Endothelial cell of umbilical vein (primary cell): ENCODE data around the gene PPFIBP1. TPM values are rescaled to one million over a fixed set of nuclear protein-coding genes. Genes with fewer than 3 reads are reported as not detected.

Experiments
- BruUV-seq: library from RNA; stranded (reverse); fragments of 400-500 nt; replicated peaks from 2 replicates; lab custom pipeline; 2021; lab: Mats Ljungman, UMichigan
- CTCF ChIA-PET: fragments of 300-600, 350-600 bp; sonication (Branson Sonifier 250); formaldehyde crosslinking; loops from one replicate; lab custom pipeline; 2021; ENCODE audit warnings: antibody characterized with exemption, inconsistent platforms; lab: Charles Lee
- POLR2A ChIA-PET: fragments of 300-600, 350-600 bp; sonication (Branson Sonifier 250); formaldehyde crosslinking; loops from one replicate; lab custom pipeline; 2021; ENCODE audit warnings: antibody characterized with exemption, inconsistent platforms; lab: Charles Lee
- DNase-seq: peaks from one replicate; pipeline ENCODE4 v3.0.0-alpha.2; 2011; ENCODE audit warnings: low read depth, low spot score
- FAIRE-seq: peaks from 2 replicates; lab custom pipeline; 2011; peaks lifted over from hg19 to GRCh38; lab: Jason Lieb, UNC
- H2AFZ ChIP-seq: 2 replicates; pipeline ENCODE4 v1.6.0; 2012; ENCODE audit warnings: low read depth, low read length, control low read depth, inconsistent platforms
- H3K27ac ChIP-seq: 2 replicates; pipeline ENCODE4 v1.5.1; 2011; ENCODE audit warnings: low read depth, mild to moderate bottlenecking, control low read depth, low read length, moderate library complexity; ENCODE audit not compliant: insufficient read depth
- H3K27me3 ChIP-seq, 2 experiments: 2 replicates each; pipeline versions ENCODE4 v1.6.0 to v1.6.1; 2011; ENCODE audit warnings: low read length in 2 of 2, mixed read lengths in 1 of 2; ENCODE audit not compliant: control insufficient read depth in 2 of 2, insufficient read depth in 2 of 2
- H3K36me3 ChIP-seq, 2 experiments: 2 replicates in 1 of 2; 3 replicates in 1 of 2; pipeline ENCODE4 v1.5.1; 2011; ENCODE audit warnings: low read length in 2 of 2, mild to moderate bottlenecking in 1 of 2, moderate library complexity in 1 of 2; ENCODE audit not compliant: control insufficient read depth in 2 of 2, insufficient read depth in 2 of 2; ENCODE audit errors: extremely low read depth in 1 of 2
- H3K4me1 ChIP-seq: 3 replicates; pipeline ENCODE4 v1.5.1; 2011; ENCODE audit warnings: mild to moderate bottlenecking, low read length; ENCODE audit not compliant: control insufficient read depth, insufficient read depth; ENCODE audit errors: extremely low read depth
- H3K4me2 ChIP-seq: 2 replicates; pipeline ENCODE4 v1.6.1; 2011; ENCODE audit warnings: low read length, control low read depth, mixed read lengths; ENCODE audit not compliant: insufficient read depth
- H3K4me3 ChIP-seq, 3 experiments: fragments of 200-600 bp in 1 of 3; sonication (generic), shearing (Covaris generic) in 1 of 3; replicated peaks in 1 of 3; 2 replicates each; pipeline ENCODE4 v1.5.1; 2011 to 2016; ENCODE audit warnings: control low read depth in 3 of 3, low read length in 3 of 3, mild to moderate bottlenecking in 2 of 3, inconsistent platforms in 1 of 3, low read depth in 1 of 3, moderate library complexity in 1 of 3; ENCODE audit not compliant: insufficient read depth in 1 of 3
- H3K79me2 ChIP-seq: 2 replicates; pipeline ENCODE4 v1.6.0; 2012; ENCODE audit warnings: low read length, inconsistent platforms; ENCODE audit not compliant: control insufficient read depth, insufficient read depth
- H3K9ac ChIP-seq: replicated peaks from 2 replicates; pipeline ENCODE3; 2011; ENCODE audit warnings: low read length, control low read depth; ENCODE audit not compliant: insufficient read depth; ENCODE audit errors: extremely low read depth
- H3K9me1 ChIP-seq: replicated peaks from 3 replicates; pipeline ENCODE4 v1.6.0; 2011; ENCODE audit warnings: mild to moderate bottlenecking, low read length; ENCODE audit not compliant: control insufficient read depth, insufficient read depth; ENCODE audit errors: extremely low read depth
- H3K9me3 ChIP-seq: replicated peaks from 2 replicates; pipeline ENCODE4 v1.5.1; 2012; ENCODE audit warnings: low read length, inconsistent platforms; ENCODE audit not compliant: control insufficient read depth, insufficient read depth
- H4K20me1 ChIP-seq: replicated peaks from 2 replicates; pipeline ENCODE3; 2011; ENCODE audit warnings: mild to moderate bottlenecking, low read length; ENCODE audit not compliant: control insufficient read depth, insufficient read depth; ENCODE audit errors: extremely low read depth
- EZH2 ChIP-seq: IDR thresholded peaks from 2 replicates; pipeline ENCODE4 v1.6.1; 2012; ENCODE audit warnings: borderline replicate concordance, low read depth, mild to moderate bottlenecking, moderate library complexity, low read length, inconsistent platforms; ENCODE audit not compliant: severe bottlenecking
- FOS ChIP-seq: IDR thresholded peaks from 2 replicates; pipeline ENCODE4 v1.6.1; 2011; ENCODE audit warnings: mild to moderate bottlenecking, low read length, moderate library complexity, borderline replicate concordance; ENCODE audit not compliant: insufficient read depth
- GATA2 ChIP-seq: IDR thresholded peaks from 2 replicates; pipeline ENCODE4 v1.7.0; 2011; ENCODE audit warnings: low read depth, mild to moderate bottlenecking, moderate library complexity, mixed read lengths, low read length; ENCODE audit not compliant: insufficient read length, insufficient read depth
- JUN ChIP-seq: IDR thresholded peaks from 2 replicates; pipeline ENCODE4 v1.6.1; 2011; ENCODE audit warnings: borderline replicate concordance, low read depth; ENCODE audit not compliant: insufficient read length, insufficient read depth
- MYC ChIP-seq: IDR thresholded peaks from one replicate; pipeline ENCODE4 v1.6.1; 2011; ENCODE audit warnings: mild to moderate bottlenecking, low read depth, low read length
- POLR2A ChIP-seq: IDR thresholded peaks from 2 replicates; pipeline ENCODE4 v1.6.1; 2012; ENCODE audit warnings: low read depth, mild to moderate bottlenecking, control low read depth, low read length
- POLR2AphosphoS5 ChIP-seq: IDR thresholded peaks from 2 replicates; pipeline ENCODE4 v1.6.1; 2012; ENCODE audit warnings: low read depth, mild to moderate bottlenecking, control low read depth, low read length, moderate library complexity; ENCODE audit not compliant: insufficient read depth
- dilution Hi-C: fragments of 300-500 bp; cut with MboI; formaldehyde crosslinking; loops from one replicate; pipeline ENCODE4 v1.15.0; 2019; ENCODE audit warnings: low sequenced_read_pairs; ENCODE audit not compliant: extremely low pct_ligation_motif_present
- intact Hi-C: fragments of 100-400 bp; cut with micrococcal nuclease; formaldehyde crosslinking; loops from one replicate; pipeline ENCODE4 v1.10.0; 2022
- polyA plus RNA-seq, 4 experiments: library from polyadenylated mRNA; depleted of rRNA in 3 of 4; stranded (reverse) in 3 of 4; unstranded in 1 of 4; fragments of >200 nt; gene quantifications; 2 replicates each; pipeline versions ENCODE4 v1.2.1 to v1.2.3, GENCODE V29; 2011 to 2012; ENCODE audit warnings: missing spikeins in 1 of 4
- total RNA-seq: library from RNA; stranded (reverse); gene quantifications from 2 replicates; pipeline ENCODE4 v1.2.3, GENCODE V29; 2021
- TF ChIP-seq, protein P1 (sequence below), 2 donors: IDR thresholded peaks; 1 replicate in 1 of 2; 2 replicates in 1 of 2; pipeline ENCODE4 v1.5.1; 2011; ENCODE audit warnings: low read length in 2 of 2, mild to moderate bottlenecking in 2 of 2, moderate library complexity in 2 of 2, control low read depth in 1 of 2, inconsistent platforms in 1 of 2, low read depth in 1 of 2; ENCODE audit not compliant: insufficient read depth in 1 of 2; ENCODE audit errors: extremely low read depth in 1 of 2
- TF ChIP-seq, protein P2 (sequence below): IDR thresholded peaks from 2 replicates; pipeline ENCODE4 v1.6.1; 2011; ENCODE audit not compliant: insufficient read depth, insufficient read length

PPFIBP1 gene
- total and polyA plus RNA-seq, 2 donors (not counting 3 experiments of a cell fraction or from before 2014, with no cell fraction given), result 45.5 to 154 TPM

DNA sequence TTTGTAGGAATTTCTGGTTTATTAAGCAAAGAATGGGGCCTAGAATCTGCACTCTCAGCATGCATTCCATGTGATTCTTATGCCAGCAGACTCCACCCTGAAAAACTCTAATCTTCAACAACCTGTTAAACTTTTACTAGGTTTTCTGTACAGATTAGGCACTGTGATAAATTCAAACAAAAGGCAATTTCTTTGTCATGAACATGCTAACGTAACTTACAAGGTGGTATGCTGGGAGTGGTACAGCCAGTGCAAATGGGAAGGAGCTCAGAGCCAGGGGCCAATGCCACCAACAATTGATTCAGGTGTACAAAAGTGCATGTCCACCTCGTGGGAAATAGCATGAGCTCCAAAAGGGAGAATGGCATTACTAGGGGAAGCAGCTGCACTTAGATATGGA, 83.0 kb downstream of the PPFIBP1 start:
- no peak for TF ChIP-seq JUN
- no peak for TF ChIP-seq EZH2
- no peak for TF ChIP-seq MYC
- TF ChIP-seq, protein P1, sequence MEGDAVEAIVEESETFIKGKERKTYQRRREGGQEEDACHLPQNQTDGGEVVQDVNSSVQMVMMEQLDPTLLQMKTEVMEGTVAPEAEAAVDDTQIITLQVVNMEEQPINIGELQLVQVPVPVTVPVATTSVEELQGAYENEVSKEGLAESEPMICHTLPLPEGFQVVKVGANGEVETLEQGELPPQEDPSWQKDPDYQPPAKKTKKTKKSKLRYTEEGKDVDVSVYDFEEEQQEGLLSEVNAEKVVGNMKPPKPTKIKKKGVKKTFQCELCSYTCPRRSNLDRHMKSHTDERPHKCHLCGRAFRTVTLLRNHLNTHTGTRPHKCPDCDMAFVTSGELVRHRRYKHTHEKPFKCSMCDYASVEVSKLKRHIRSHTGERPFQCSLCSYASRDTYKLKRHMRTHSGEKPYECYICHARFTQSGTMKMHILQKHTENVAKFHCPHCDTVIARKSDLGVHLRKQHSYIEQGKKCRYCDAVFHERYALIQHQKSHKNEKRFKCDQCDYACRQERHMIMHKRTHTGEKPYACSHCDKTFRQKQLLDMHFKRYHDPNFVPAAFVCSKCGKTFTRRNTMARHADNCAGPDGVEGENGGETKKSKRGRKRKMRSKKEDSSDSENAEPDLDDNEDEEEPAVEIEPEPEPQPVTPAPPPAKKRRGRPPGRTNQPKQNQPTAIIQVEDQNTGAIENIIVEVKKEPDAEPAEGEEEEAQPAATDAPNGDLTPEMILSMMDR (IDR thresholded peaks at IDR 0.05; ENCODE audit: extremely low read depth in 1 of 2, insufficient read depth in 1 of 2, low read depth in 1 of 2, low read length in 2 of 2), result no peak
- TF ChIP-seq, protein P2, sequence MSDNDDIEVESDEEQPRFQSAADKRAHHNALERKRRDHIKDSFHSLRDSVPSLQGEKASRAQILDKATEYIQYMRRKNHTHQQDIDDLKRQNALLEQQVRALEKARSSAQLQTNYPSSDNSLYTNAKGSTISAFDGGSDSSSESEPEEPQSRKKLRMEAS, result no peak
- H3K4me1 ChIP-seq, result peaks cover 4% of the 10 kb centered on the region

DNA sequence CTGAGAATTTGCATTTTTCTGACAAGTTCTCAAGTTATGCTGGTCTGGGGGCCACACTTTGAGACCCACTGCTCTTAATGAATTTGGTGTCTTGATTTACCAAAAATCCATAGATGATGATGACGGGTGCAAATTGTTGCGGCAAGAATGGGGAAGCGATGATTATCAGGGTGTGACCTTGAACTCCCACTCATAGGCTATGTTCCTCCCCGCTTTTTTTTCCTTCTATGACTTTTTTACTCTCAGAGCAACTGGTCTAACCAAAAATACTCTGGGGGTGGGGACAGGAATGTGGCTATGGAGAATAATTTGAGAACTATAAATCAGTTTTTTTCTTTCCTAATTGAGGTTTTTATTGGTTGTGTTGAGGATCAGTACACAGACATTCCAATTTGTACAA, 83.6 kb downstream of the PPFIBP1 start:
- dilution Hi-C loops (no loop called here), intact Hi-C loops (no loop called here)
- H3K27ac ChIP-seq, result no peak overlapping the region
- no peak overlapping the region for H2AFZ ChIP-seq
- DNase-seq (no peak), FAIRE-seq (no peak)
- H3K4me2 ChIP-seq, result no peak overlapping the region
- no peaks in the 10 kb centered on the region for H3K9me3 ChIP-seq
- ChIA-PET CTCF (interaction anchor here (1.3 kb wide), 1 partner anchor 219 kb away, joined by 3 read pairs; no protein-coding TSS in a partner anchor), POLR2A (no interaction called here)
- peaks cover 74% of the 10 kb centered on the region for H3K79me2 ChIP-seq
- H4K20me1 ChIP-seq, result no peaks in the 10 kb centered on the region
- H3K9ac ChIP-seq, result no peak overlapping the region
- TF ChIP-seq, protein P2, result no peak
- TF ChIP-seq JUN (no peak), FOS (no peak), POLR2A (no peak), POLR2AphosphoS5 (no peak), MYC (no peak), EZH2 (no peak), GATA2 (no peak)
- TF ChIP-seq, protein P1 (IDR thresholded peaks at IDR 0.05; ENCODE audit: extremely low read depth in 1 of 2, insufficient read depth in 1 of 2, low read depth in 1 of 2, low read length in 2 of 2), result no peak
- H3K27me3 ChIP-seq, result no peaks in the 10 kb centered on the region
- H3K4me3 ChIP-seq, result no peak overlapping the region
- H3K9me1 ChIP-seq, result no peaks in the 10 kb centered on the region
- H3K36me3 ChIP-seq, result no peaks in the 10 kb centered on the region
- H3K4me1 ChIP-seq, result peaks cover 4% of the 10 kb centered on the region
- BruUV-seq, result no TSS peak

More for the DNA sequence above, 83.0 kb downstream of the PPFIBP1 start:
- H3K79me2 ChIP-seq, result peaks cover 76% of the 10 kb centered on the region
- DNase-seq, result no peak
- no peak overlapping the region for H3K4me2 ChIP-seq
- intact Hi-C loops, result no loop called here
- H4K20me1 ChIP-seq, result no peaks in the 10 kb centered on the region
- BruUV-seq, result no TSS peak
- H3K9me3 ChIP-seq, result no peaks in the 10 kb centered on the region
- no peaks in the 10 kb centered on the region for H3K9me1 ChIP-seq
- H3K36me3 ChIP-seq, result no peaks in the 10 kb centered on the region
- no peak overlapping the region for H2AFZ ChIP-seq
- no peak for FAIRE-seq
- H3K4me3 ChIP-seq, result no peak overlapping the region
- no peak overlapping the region for H3K9ac ChIP-seq
- dilution Hi-C loops, result no loop called here
- H3K27ac ChIP-seq, result no peak overlapping the region
- ChIA-PET POLR2A (no interaction called here), CTCF (interaction anchor here (1.3 kb wide), 1 partner anchor 218 kb away, joined by 3 read pairs; no protein-coding TSS in a partner anchor)
- no peaks in the 10 kb centered on the region for H3K27me3 ChIP-seq
